ENCODE results near the gene UCK1.

UCK1 gene

GRCh38 chr9:131475111-131475955 lies 55.7 kb downstream of the UCK1 start:
- DNase-seq: no peak

- DNase-seq: no peak
Measured at GRCh38 chr9:131474711-131475110, 56.4 kb downstream of the UCK1 start.

- no peak for DNase-seq
Measured at GRCh38 chr9:131473891-131474290, 57.2 kb downstream of the UCK1 start.
